Nephron progenitor cell (in vitro differentiated cells): ENCODE results near the gene HYDIN.

Experiments used
- DNase-seq: peaks from one replicate; pipeline ENCODE4 v3.0.0; 2021
- H3K27ac Mint-ChIP-seq: 2 replicates; pipeline ENCODE4 v1.8.0; 2021; ENCODE audit warnings: mild to moderate bottlenecking, moderate library complexity, mixed read lengths
- H3K27me3 Mint-ChIP-seq: 2 replicates; pipeline ENCODE4 v1.8.0; 2021; ENCODE audit warnings: mild to moderate bottlenecking, low read depth, mixed read lengths; ENCODE audit not compliant: poor library complexity
- H3K36me3 Mint-ChIP-seq: 2 replicates; pipeline ENCODE4 v1.8.0; 2021; ENCODE audit warnings: low read depth, mixed read lengths
- H3K4me1 Mint-ChIP-seq: 2 replicates; pipeline ENCODE4 v1.8.0; 2021; ENCODE audit warnings: mixed read lengths
- H3K4me3 Mint-ChIP-seq: 2 replicates; pipeline ENCODE4 v1.8.0; 2021; ENCODE audit warnings: mild to moderate bottlenecking, moderate library complexity, mixed read lengths
- H3K9me3 Mint-ChIP-seq: 2 replicates; pipeline ENCODE4 v1.8.0; 2021; ENCODE audit warnings: mild to moderate bottlenecking, moderate library complexity, mixed read lengths
- CTCF ChIP-seq: fragments of 200-600 bp; sonication (generic); IDR thresholded peaks from 2 replicates; pipeline ENCODE4 v1.5.0; 2021; ENCODE audit warnings: antibody characterized with exemption

Gene HYDIN

GRCh38 chr16:70769131-70769530, 461.4 kb downstream of the HYDIN start:
- Mint-ChIP-seq H3K4me3 (no peak overlapping the region), H3K27ac (no peak overlapping the region), H3K9me3 (no peaks in the 10 kb centered on the region), H3K36me3 (peaks cover 9% of the 10 kb centered on the region), H3K27me3 (peaks cover 3% of the 10 kb centered on the region), H3K4me1 (peaks cover 8% of the 10 kb centered on the region)
- TF ChIP-seq CTCF, result no peak
- no peak for DNase-seq

GRCh38 chr16:70768203-70768580, 462.3 kb downstream of the HYDIN start:
- peaks cover 11% of the 10 kb centered on the region for H3K4me1 Mint-ChIP-seq
- H3K36me3 Mint-ChIP-seq, result peaks cover 7% of the 10 kb centered on the region
- DNase-seq, result no peak
- TF ChIP-seq CTCF, result no peak
- H3K4me3 Mint-ChIP-seq, result no peak overlapping the region
- peaks cover 3% of the 10 kb centered on the region for H3K27me3 Mint-ChIP-seq
- H3K9me3 Mint-ChIP-seq, result no peaks in the 10 kb centered on the region
- peak overlapping the region; percentile 59 for H3K27ac Mint-ChIP-seq

GRCh38 chr16:70767377-70768202, 462.9 kb downstream of the HYDIN start:
- TF ChIP-seq CTCF, result no peak
- no peak for DNase-seq
- Mint-ChIP-seq H3K4me1 (peaks cover 12% of the 10 kb centered on the region), H3K4me3 (no peak overlapping the region), H3K27me3 (peaks cover 3% of the 10 kb centered on the region), H3K36me3 (peaks cover 7% of the 10 kb centered on the region), H3K9me3 (no peaks in the 10 kb centered on the region), H3K27ac (peak overlapping the region; percentile 59)

GRCh38 chr16:70766658-70767057, 463.9 kb downstream of the HYDIN start:
- peaks cover under 1% of the 10 kb centered on the region for H3K36me3 Mint-ChIP-seq
- no peak overlapping the region for H3K4me3 Mint-ChIP-seq
- H3K27ac Mint-ChIP-seq, result no peak overlapping the region

GRCh38 chr16:70766176-70766575, 464.3 kb downstream of the HYDIN start:
- H3K4me1 Mint-ChIP-seq, result peaks cover 15% of the 10 kb centered on the region

More at GRCh38 chr16:70766658-70767057, 463.9 kb downstream of the HYDIN start:
- Mint-ChIP-seq H3K4me1 (peaks cover 12% of the 10 kb centered on the region), H3K27me3 (peaks cover 3% of the 10 kb centered on the region), H3K9me3 (no peaks in the 10 kb centered on the region)
- no peak for DNase-seq
- no peak for TF ChIP-seq CTCF

More at GRCh38 chr16:70766176-70766575, 464.3 kb downstream of the HYDIN start:
- H3K36me3 Mint-ChIP-seq, result no peaks in the 10 kb centered on the region
- TF ChIP-seq CTCF, result no peak
- H3K9me3 Mint-ChIP-seq, result no peaks in the 10 kb centered on the region
- no peak for DNase-seq
- peaks cover 3% of the 10 kb centered on the region for H3K27me3 Mint-ChIP-seq
- H3K27ac Mint-ChIP-seq, result no peak overlapping the region
- H3K4me3 Mint-ChIP-seq, result no peak overlapping the region
